ENCODE data around the gene PPARD.

PPARD gene

DNA sequence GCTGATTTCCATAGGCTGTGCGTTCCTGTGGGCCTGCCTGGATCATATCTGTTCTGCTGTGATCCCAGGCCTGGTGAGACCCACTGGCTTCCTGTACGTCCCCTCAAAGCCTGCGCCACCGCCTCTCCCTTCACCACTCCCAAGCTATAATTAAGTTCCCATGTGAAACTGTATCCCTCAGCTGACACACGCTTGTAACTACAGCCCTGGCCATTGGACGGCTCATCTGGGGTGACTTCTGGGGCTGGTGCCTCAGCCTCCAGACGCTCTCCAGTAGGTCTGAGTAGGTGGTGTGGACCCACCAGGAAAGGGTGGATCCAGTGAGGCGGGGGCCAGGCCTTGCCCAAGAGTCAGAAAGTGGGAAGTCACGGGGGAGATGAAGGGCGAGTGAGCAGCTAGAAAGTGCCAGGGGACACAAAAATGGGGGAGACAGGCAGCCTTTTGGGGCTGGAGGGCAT, 21.0 kb downstream of the PPARD start:
- in situ Hi-C loops (cut with MboI; ENCODE audit: low pct_unique_long_range_greater_than_20kb, low sequenced_read_pairs, unreplicated experiment) = no loop called here
- DNase-seq (ENCODE audit: low spot score) = no peak
- TF ChIP-seq, protein P1, sequence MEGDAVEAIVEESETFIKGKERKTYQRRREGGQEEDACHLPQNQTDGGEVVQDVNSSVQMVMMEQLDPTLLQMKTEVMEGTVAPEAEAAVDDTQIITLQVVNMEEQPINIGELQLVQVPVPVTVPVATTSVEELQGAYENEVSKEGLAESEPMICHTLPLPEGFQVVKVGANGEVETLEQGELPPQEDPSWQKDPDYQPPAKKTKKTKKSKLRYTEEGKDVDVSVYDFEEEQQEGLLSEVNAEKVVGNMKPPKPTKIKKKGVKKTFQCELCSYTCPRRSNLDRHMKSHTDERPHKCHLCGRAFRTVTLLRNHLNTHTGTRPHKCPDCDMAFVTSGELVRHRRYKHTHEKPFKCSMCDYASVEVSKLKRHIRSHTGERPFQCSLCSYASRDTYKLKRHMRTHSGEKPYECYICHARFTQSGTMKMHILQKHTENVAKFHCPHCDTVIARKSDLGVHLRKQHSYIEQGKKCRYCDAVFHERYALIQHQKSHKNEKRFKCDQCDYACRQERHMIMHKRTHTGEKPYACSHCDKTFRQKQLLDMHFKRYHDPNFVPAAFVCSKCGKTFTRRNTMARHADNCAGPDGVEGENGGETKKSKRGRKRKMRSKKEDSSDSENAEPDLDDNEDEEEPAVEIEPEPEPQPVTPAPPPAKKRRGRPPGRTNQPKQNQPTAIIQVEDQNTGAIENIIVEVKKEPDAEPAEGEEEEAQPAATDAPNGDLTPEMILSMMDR (IDR thresholded peaks at IDR 0.05; ENCODE audit: extremely low read depth, insufficient read depth, missing control alignments) = no peak

- TF ChIP-seq, protein P1 (IDR thresholded peaks at IDR 0.05; ENCODE audit: extremely low read depth, insufficient read depth, missing control alignments) = no peak
- in situ Hi-C loops (cut with MboI; ENCODE audit: low pct_unique_long_range_greater_than_20kb, low sequenced_read_pairs, unreplicated experiment) = no loop called here
- no peak for DNase-seq (ENCODE audit: low spot score)
Measured at GRCh38 chr6:35365594-35366203, 23.3 kb downstream of the PPARD start.

- TF ChIP-seq, protein P1 (IDR thresholded peaks at IDR 0.05; ENCODE audit: extremely low read depth, insufficient read depth, missing control alignments) = no peak
- DNase-seq (ENCODE audit: low spot score) = no peak
- in situ Hi-C loops (cut with MboI; ENCODE audit: low pct_unique_long_range_greater_than_20kb, low sequenced_read_pairs, unreplicated experiment) = no loop called here
Measured at GRCh38 chr6:35366204-35366596, 23.8 kb downstream of the PPARD start.

- no peak for DNase-seq (ENCODE audit: low spot score)
- in situ Hi-C loops (cut with MboI; ENCODE audit: low pct_unique_long_range_greater_than_20kb, low sequenced_read_pairs, unreplicated experiment) = no loop called here
- TF ChIP-seq, protein P1 (IDR thresholded peaks at IDR 0.05; ENCODE audit: extremely low read depth, insufficient read depth, missing control alignments) = no peak
Measured at GRCh38 chr6:35367646-35368037, 25.3 kb downstream of the PPARD start.

- TF ChIP-seq, protein P1 (IDR thresholded peaks at IDR 0.05; ENCODE audit: extremely low read depth, insufficient read depth, missing control alignments) = no peak
- DNase-seq (ENCODE audit: low spot score) = peak; percentile 61
- in situ Hi-C loops (cut with MboI; ENCODE audit: low pct_unique_long_range_greater_than_20kb, low sequenced_read_pairs, unreplicated experiment) = no loop called here
Measured at GRCh38 chr6:35368038-35368887, 25.9 kb downstream of the PPARD start.

GRCh38 chr6:35370124-35370741, 27.9 kb downstream of the PPARD start:
- peak; percentile 54 for DNase-seq (ENCODE audit: low spot score)
- TF ChIP-seq, protein P1 (IDR thresholded peaks at IDR 0.05; ENCODE audit: extremely low read depth, insufficient read depth, missing control alignments) = no peak
- in situ Hi-C loops (cut with MboI; ENCODE audit: low pct_unique_long_range_greater_than_20kb, low sequenced_read_pairs, unreplicated experiment) = no loop called here
